Measurements from ENCODE around the gene AFF2. TPM values are rescaled to one million over a fixed set of nuclear protein-coding genes. Genes with fewer than 3 reads are reported as not detected.
A peak's percentile ranks its signal among the peaks of the same experiment; 100 is the strongest.

The AFF2 gene
- total and polyA plus RNA-seq, 8 donors, result 0.04 to 0.93 (median 0.41) TPM

DNA sequence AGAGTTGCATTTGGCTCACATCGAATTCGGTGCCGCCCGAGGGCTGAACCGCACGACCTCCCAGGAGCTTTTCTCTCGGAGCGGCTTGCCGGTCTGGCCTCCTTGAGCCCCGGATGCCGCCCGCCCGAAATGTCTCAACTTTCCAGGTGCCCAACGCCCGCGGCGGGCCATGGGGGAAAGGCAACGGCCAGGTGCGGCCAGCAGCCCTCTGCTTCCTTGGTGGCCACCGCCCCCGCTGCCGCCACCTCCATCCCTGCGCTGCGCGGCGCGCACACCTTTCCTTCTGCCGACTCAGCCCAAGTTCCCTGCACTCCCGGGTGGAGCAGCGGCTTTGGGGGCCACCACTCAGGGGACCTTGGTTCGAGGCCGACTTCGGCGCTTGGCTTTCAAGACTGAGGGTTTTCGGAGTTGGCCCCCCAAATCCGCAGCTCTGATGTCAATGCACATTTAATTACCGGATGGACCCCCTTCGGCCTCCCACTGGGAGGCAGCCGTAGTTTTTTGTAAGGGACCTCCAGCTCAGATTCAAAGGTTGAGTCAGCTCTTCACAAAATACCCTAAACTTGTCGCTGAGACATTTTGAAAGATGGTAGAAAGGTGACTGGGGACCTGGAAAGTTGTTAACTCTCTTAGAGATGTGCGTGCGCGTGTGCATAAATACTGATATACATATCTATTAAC, 1.1 kb downstream of the AFF2 start:
- intact Hi-C loops (cut with DNase I), result no loop called here
- Histone ChIP-seq H3K27me3 (peaks cover 3 to 50% (median 4%) of the 10 kb centered on the region in 4 donors), H3K9me3 (no peaks in the 10 kb centered on the region), H3K4me1 (no peaks in the 10 kb centered on the region), H3K36me3 (no peaks in the 10 kb centered on the region), H3K27ac (no peak overlapping the region), H3K4me3 (peak overlapping the region; percentile 3 to 47 (median 20))
- DNase-seq (peak in 2 of 6 donors; percentile 61 to 67), FAIRE-seq (no peak), ATAC-seq (peak; percentile 18 to 44 (median 30))
- WGBS, 2 donors, result 5 to 35% methylated on average over 39 to 43 of the region's 43 CpGs
- TF ChIP-seq, protein P1, sequence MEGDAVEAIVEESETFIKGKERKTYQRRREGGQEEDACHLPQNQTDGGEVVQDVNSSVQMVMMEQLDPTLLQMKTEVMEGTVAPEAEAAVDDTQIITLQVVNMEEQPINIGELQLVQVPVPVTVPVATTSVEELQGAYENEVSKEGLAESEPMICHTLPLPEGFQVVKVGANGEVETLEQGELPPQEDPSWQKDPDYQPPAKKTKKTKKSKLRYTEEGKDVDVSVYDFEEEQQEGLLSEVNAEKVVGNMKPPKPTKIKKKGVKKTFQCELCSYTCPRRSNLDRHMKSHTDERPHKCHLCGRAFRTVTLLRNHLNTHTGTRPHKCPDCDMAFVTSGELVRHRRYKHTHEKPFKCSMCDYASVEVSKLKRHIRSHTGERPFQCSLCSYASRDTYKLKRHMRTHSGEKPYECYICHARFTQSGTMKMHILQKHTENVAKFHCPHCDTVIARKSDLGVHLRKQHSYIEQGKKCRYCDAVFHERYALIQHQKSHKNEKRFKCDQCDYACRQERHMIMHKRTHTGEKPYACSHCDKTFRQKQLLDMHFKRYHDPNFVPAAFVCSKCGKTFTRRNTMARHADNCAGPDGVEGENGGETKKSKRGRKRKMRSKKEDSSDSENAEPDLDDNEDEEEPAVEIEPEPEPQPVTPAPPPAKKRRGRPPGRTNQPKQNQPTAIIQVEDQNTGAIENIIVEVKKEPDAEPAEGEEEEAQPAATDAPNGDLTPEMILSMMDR (IDR thresholded peaks at IDR 0.05), result no peak

DNA sequence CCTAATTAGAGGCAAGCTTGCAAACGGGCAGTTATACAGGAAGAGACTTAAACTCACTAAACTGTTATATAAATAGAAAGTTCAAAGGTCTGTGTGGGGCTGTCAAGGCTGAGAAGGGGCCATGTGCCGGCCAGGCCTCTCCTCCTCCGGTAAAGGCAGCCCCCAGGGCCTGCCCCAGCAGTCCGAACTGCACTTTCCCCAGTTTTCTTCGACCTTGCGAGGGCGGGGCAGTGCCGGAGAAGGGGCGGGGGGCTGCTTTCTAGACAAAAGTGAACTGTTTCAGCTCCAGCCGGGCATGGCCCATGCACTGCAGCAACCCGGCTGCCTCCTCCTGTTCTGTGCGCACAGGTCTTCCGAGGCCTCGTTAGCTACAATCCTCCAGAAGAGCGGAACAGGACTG, 4.1 kb downstream of the AFF2 start:
- peaks cover 3 to 66% (median 4%) of the 10 kb centered on the region in 4 donors for H3K27me3 ChIP-seq
- 42 to 54% methylated on average over 15 of the region's 15 CpGs for WGBS, 2 donors

DNA sequence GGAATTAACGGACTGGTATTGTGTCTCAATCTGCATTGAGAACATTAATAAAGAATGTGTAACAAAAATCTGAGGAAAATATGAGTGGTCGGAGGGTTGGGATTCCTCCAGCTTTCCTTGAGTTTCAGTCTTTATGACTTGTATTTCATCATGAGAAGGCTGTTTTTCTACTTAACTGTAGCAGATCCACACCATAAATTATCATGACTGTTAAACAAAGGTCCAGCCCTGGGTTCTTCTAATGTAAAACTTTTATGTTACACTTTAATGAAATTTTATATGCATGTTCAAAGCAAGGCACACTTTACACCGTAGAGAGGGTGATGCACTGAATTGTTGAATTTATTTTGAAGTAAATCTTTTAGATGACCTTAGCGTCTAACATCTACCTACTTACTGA, 7.0 kb downstream of the AFF2 start:
- Histone ChIP-seq H3K4me1 (no peaks in the 10 kb centered on the region), H3K4me3 (no peak overlapping the region), H3K27me3 (peaks cover 0 to 70% (median 2%) of the 10 kb centered on the region in 4 donors), H3K36me3 (no peaks in the 10 kb centered on the region), H3K27ac (no peak overlapping the region), H3K9me3 (no peaks in the 10 kb centered on the region)
- TF ChIP-seq, protein P1 (IDR thresholded peaks at IDR 0.05), result no peak
- ATAC-seq, result no peak
- DNase-seq, result no peak
- intact Hi-C loops (cut with DNase I), result no loop called here
- no peak for FAIRE-seq
- WGBS, 2 donors, result 64 to 68% methylated on average over 4 of the region's 4 CpGs

More for the DNA sequence above, 4.1 kb downstream of the AFF2 start:
- FAIRE-seq, result no peak
- intact Hi-C loops (cut with DNase I), result no loop called here
- TF ChIP-seq, protein P1 (IDR thresholded peaks at IDR 0.05), result no peak
- DNase-seq, result peak in 1 of 6 donors; percentile 37
- Histone ChIP-seq H3K36me3 (no peaks in the 10 kb centered on the region), H3K27ac (no peak overlapping the region), H3K9me3 (no peaks in the 10 kb centered on the region), H3K4me1 (no peaks in the 10 kb centered on the region), H3K4me3 (no peak overlapping the region)
- ATAC-seq, result no peak

DNA sequence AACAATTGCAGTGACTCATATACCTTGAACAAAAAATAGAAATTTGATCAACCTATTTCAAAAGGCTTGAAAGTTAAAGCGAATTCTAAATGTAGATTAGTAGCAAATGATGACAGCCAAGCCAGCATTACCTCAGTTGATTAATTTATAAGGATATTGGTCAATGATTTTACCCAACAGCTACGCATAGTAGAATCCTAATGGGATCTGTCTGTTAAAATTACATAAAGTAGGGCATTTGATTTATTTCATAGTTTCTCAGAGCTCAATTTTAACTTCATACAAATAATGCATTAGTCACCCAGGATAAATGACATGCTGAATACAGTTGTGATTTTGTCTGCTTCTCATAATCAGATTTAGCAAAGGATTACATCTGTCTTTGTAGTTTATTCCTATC, 12.0 kb downstream of the AFF2 start:
- FAIRE-seq (no peak), ATAC-seq (no peak), DNase-seq (no peak)
- H3K36me3 ChIP-seq, result no peaks in the 10 kb centered on the region
- no peak overlapping the region for H3K27ac ChIP-seq
- intact Hi-C loops (cut with DNase I), result no loop called here
- no peaks in the 10 kb centered on the region for H3K9me3 ChIP-seq
- TF ChIP-seq, protein P1 (IDR thresholded peaks at IDR 0.05), result no peak
- H3K4me3 ChIP-seq, result no peak overlapping the region
- no peaks in the 10 kb centered on the region for H3K4me1 ChIP-seq
- 64 to 77% methylated on average over 2 of the region's 2 CpGs for WGBS, 2 donors
- H3K27me3 ChIP-seq, result peaks cover 0 to 23% (median 0%) of the 10 kb centered on the region in 4 donors

DNA sequence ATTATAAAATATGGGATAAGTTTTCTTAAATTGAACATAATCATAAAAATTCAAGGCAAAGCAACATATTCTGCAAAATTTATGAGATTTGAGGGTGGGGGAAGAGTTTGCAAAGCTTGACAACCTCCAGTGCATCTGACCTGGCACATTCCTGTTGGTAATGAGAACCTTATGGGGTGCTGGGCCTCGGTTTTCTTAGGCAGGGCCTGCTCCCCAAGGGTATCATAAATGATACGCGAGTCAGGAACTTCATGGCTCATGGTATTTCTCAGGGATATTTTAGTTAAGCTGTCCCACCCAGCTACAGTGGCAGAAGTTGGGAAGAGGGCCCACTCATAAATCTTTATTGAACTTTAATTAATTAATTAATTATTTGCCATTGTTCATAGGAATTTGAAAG, 13.2 kb downstream of the AFF2 start:
- 85 to 89% methylated on average over 3 of the region's 3 CpGs for WGBS, 2 donors
- intact Hi-C loops (cut with DNase I), result no loop called here
- H3K4me3 ChIP-seq, result no peak overlapping the region
- no peak for ATAC-seq
- DNase-seq, result no peak
- peaks cover 0 to 21% (median 0%) of the 10 kb centered on the region in 4 donors for H3K27me3 ChIP-seq
- TF ChIP-seq, protein P1 (IDR thresholded peaks at IDR 0.05), result no peak
- no peaks in the 10 kb centered on the region for H3K4me1 ChIP-seq
- FAIRE-seq, result no peak
- H3K27ac ChIP-seq, result no peak overlapping the region
- H3K36me3 ChIP-seq, result no peaks in the 10 kb centered on the region
- no peaks in the 10 kb centered on the region for H3K9me3 ChIP-seq
